Cardiac fibroblast (primary cell): ENCODE results near the gene RHOBTB3.

Experiments
- DNase-seq, 2 donors: peaks; one replicate each; pipeline versions ENCODE4 v3.0.0 to v3.0.0-alpha.2; 2010; ENCODE audit warnings: low read depth in 2 of 2
- H3K4me3 ChIP-seq, 2 donors: replicated peaks in 1 of 2; 1 replicate in 1 of 2; 2 replicates in 1 of 2; pipeline ENCODE4 v1.5.1; 2011; ENCODE audit warnings: low read depth in 2 of 2, low read length in 2 of 2, mild to moderate bottlenecking in 2 of 2, moderate library complexity in 1 of 2
- CTCF ChIP-seq: IDR thresholded peaks from one replicate; pipeline ENCODE4 v1.5.1; 2011; ENCODE audit warnings: low read depth, mild to moderate bottlenecking, low read length, inconsistent platforms

The RHOBTB3 gene

DNA sequence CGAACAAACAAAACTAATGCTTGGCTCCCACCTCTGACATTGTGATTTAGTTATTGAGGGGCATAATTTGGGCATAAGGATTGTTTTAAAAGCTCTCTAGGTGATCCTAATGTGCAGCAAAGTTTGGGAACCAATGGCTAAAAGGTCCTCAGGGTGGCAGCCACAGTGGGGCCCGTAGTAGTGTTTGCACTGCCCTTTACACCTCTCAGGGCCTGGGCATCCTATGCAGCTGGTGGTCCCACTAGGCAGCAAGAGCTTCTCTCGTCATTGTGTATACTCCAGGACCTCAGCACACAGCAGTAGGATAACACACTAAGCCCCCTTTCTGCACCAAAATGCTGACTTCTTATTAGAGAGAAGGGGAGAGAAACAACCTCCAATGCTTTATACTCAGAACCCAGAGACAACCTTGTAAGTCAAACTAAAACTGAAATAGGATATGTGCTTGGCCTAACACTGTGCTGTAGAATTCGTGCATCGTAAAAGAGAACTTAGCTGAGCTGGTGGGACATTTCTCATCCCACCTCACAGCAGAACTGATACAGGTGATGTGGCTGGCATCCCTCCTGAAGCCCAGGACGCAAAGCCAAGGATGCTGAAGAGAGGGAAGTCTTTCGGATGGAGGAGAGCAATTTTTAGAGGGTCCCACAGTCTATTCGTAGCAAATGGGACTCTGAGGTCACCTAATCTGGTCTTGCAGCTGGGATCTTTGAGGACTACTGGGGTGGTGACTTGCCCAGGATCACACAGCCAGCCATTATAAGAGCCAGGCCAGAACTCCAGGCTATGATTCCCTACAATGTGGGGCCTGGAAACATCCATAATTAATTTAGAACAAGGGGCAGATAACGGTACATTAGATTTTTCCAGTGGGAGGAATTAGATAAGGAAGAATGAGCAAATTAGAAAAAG, 90.2 kb downstream of the RHOBTB3 start:
- DNase-seq = no peak
- H3K4me3 ChIP-seq = peak overlapping the region; percentile 81 to 82
- TF ChIP-seq CTCF = no peak

DNA sequence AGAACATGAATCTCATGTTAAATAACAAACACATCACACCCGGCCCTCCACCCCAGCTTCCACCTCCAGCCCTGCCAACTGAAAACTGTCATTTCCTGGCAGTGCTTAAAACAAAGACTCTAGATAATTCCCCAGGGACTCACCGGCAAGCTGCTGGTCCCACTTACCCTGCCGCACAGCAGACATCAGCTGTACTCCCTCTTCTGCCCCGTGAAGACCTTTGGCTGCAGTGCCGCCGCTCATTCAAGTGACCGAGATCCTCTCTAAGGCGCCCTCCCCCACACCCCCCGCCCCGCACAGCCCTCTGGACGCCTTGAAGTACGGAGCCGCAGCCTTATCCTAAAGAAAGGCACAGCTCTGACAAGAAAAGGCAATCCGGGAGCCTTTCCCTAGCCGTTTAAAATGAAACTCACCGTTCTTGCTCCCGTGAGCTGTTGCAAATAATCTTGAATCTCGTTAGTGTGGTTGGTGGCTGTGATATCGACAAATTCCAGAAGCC, 91.0 kb downstream of the RHOBTB3 start:
- DNase-seq = peak; percentile 73 to 81
- no peak for TF ChIP-seq CTCF
- peak overlapping the region; percentile 81 to 82 for H3K4me3 ChIP-seq

DNA sequence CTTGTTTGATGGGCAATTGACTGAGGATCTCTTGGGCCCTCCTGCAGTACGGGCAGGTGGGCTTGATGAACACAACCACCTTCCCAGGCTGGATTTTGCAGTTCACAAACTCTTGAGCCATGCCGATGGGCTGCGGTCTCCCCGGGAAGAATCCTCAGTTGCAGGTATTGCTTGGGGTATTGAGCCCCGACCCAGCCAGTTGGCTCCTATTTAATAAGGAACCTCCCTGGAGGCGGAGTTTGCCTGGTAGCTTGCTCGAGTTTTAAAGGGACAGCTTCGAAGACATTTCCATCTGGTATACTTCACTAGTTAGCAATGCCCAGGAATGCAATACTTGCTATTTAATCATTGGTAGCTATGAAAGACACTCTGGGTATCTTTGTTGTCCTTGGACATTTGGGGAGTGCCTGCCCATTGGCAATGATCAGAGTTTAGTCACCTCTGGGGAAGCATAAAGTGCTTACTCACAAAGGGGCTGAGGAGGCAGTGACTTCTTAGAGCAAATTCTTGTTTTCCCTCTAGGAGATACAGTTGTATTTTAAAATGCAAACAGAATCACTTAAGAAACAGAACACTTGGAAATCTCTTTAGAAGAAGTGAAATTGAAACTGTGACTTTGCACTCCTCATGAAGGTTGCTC, 91.5 kb downstream of the RHOBTB3 start, which contains the start of gene GLRX:
Gene GLRX (minus strand): TSS at position 185 of the 640 bp plus-strand sequence. CDS start 64 bp downstream, at position 121.
- DNase-seq = peak; percentile 92 to 97
- no peak for TF ChIP-seq CTCF
- H3K4me3 ChIP-seq = peak within 1 kb of the TSS; percentile 81 to 82

DNA sequence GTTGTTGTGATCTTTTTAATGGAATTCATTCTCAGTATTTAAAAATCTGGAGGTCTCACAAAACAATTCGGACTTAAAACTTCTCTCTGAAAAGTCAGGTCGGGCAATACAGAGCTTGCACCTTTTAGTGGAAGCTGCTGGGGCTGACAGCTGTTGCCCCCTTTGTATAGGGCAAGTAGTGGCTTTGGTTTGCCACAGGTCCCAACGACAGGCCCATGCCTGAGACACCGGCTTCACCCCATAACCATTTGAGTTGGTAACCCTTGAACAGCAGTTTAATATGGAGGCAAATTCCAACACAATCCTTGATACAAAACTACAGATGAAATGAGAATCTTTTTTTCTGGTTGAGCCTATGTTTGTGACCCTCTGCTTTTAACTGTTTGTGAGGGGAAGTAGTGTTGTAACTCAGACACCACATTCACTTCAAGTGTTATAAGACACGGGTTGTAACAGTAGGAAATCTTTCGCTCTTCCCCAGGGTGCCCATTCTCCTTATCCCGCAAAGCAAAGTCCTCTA, 92.1 kb downstream of the RHOBTB3 start:
- no peak for DNase-seq
- peak overlapping the region in 1 of 2 donors; percentile 82 for H3K4me3 ChIP-seq
- TF ChIP-seq CTCF = no peak

- DNase-seq = peak; percentile 95 to 98
- peak overlapping the region in 1 of 2 donors; percentile 82 for H3K4me3 ChIP-seq
- peak; percentile 19 for TF ChIP-seq CTCF
Measured at GRCh38 chr5:95823738-95824609, 92.8 kb downstream of the RHOBTB3 start.

- no peak overlapping the region for H3K4me3 ChIP-seq
- DNase-seq = no peak
- TF ChIP-seq CTCF = no peak
Measured at GRCh38 chr5:95824747-95825146, 93.6 kb downstream of the RHOBTB3 start.
